Measurements from ENCODE around the gene FBXW11.
A peak's percentile ranks its signal among the peaks of the same experiment; 100 is the strongest.

Gene FBXW11

DNA sequence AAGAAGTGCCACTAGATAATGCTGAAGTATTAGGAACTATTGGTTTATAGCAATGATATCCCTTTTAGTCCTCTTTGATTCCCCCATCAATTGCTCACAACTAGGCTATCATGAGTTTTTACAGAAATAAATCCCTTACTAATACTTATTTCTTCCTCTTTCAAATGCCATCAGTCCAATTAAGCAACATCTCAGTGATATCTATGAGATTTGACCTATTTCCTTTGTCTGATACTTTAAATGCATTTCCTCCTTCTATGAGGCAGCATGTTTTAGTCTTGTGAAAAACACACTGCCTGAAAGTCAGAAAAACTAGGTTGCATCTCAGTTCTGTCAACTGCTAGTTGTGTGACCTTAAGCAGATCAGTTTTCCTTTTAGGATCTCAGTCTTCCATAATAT, 101.6 kb downstream of the FBXW11 start:
- TF ChIP-seq, protein P1, sequence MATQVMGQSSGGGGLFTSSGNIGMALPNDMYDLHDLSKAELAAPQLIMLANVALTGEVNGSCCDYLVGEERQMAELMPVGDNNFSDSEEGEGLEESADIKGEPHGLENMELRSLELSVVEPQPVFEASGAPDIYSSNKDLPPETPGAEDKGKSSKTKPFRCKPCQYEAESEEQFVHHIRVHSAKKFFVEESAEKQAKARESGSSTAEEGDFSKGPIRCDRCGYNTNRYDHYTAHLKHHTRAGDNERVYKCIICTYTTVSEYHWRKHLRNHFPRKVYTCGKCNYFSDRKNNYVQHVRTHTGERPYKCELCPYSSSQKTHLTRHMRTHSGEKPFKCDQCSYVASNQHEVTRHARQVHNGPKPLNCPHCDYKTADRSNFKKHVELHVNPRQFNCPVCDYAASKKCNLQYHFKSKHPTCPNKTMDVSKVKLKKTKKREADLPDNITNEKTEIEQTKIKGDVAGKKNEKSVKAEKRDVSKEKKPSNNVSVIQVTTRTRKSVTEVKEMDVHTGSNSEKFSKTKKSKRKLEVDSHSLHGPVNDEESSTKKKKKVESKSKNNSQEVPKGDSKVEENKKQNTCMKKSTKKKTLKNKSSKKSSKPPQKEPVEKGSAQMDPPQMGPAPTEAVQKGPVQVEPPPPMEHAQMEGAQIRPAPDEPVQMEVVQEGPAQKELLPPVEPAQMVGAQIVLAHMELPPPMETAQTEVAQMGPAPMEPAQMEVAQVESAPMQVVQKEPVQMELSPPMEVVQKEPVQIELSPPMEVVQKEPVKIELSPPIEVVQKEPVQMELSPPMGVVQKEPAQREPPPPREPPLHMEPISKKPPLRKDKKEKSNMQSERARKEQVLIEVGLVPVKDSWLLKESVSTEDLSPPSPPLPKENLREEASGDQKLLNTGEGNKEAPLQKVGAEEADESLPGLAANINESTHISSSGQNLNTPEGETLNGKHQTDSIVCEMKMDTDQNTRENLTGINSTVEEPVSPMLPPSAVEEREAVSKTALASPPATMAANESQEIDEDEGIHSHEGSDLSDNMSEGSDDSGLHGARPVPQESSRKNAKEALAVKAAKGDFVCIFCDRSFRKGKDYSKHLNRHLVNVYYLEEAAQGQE (IDR thresholded peaks at IDR 0.05; ENCODE audit: insufficient replicate concordance, low read depth), result no peak
- no peak for TF ChIP-seq POLR2AphosphoS5 (IDR thresholded peaks at IDR 0.05; ENCODE audit: low read depth)
- TF ChIP-seq GABPA (IDR thresholded peaks at IDR 0.05; ENCODE audit: low read depth), result no peak
- no peak for TF ChIP-seq SPI1 (IDR thresholded peaks at IDR 0.05; ENCODE audit: borderline replicate concordance, low read depth)
- TF ChIP-seq, protein P2, sequence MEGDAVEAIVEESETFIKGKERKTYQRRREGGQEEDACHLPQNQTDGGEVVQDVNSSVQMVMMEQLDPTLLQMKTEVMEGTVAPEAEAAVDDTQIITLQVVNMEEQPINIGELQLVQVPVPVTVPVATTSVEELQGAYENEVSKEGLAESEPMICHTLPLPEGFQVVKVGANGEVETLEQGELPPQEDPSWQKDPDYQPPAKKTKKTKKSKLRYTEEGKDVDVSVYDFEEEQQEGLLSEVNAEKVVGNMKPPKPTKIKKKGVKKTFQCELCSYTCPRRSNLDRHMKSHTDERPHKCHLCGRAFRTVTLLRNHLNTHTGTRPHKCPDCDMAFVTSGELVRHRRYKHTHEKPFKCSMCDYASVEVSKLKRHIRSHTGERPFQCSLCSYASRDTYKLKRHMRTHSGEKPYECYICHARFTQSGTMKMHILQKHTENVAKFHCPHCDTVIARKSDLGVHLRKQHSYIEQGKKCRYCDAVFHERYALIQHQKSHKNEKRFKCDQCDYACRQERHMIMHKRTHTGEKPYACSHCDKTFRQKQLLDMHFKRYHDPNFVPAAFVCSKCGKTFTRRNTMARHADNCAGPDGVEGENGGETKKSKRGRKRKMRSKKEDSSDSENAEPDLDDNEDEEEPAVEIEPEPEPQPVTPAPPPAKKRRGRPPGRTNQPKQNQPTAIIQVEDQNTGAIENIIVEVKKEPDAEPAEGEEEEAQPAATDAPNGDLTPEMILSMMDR (IDR thresholded peaks at IDR 0.05; ENCODE audit: insufficient read depth, low read length), result no peak
- H3K4me3 ChIP-seq (replicated peaks; ENCODE audit: insufficient read depth, low read length), result no peak overlapping the region
- no peak for DNase-seq (ENCODE audit: low read depth in 1 of 2, low spot score in 1 of 2)
- H3K27ac ChIP-seq (replicated peaks), result no peak overlapping the region
- no peaks in the 10 kb centered on the region for H3K27me3 ChIP-seq (ENCODE audit: insufficient read depth, poor library complexity, severe bottlenecking)

DNA sequence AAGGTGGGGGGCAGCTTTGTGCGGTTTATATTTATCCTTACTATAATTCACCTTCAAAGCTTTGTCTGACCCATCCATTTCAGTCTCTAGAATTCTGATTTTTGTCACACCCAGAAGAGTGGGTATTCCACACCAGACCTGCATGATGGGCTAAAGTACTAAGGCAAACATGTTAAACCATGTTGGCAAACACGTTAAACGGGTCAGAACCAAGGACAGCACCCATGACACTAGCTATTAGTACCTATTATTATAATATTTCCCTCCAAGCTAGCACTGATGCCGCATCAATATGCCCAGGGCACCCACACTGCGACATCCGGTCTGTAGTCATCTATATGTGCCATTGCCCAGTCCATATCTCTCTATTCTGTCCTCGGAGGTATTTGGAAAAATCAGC, 104.7 kb downstream of the FBXW11 start:
- TF ChIP-seq, protein P1 (IDR thresholded peaks at IDR 0.05; ENCODE audit: insufficient replicate concordance, low read depth), result peak; percentile 85
- no peak for TF ChIP-seq POLR2AphosphoS5 (IDR thresholded peaks at IDR 0.05; ENCODE audit: low read depth)
- no peak overlapping the region for H3K27ac ChIP-seq (replicated peaks)
- no peak overlapping the region for H3K4me3 ChIP-seq (replicated peaks; ENCODE audit: insufficient read depth, low read length)
- DNase-seq (ENCODE audit: low read depth in 1 of 2, low spot score in 1 of 2), result no peak
- no peaks in the 10 kb centered on the region for H3K27me3 ChIP-seq (ENCODE audit: insufficient read depth, poor library complexity, severe bottlenecking)

DNA sequence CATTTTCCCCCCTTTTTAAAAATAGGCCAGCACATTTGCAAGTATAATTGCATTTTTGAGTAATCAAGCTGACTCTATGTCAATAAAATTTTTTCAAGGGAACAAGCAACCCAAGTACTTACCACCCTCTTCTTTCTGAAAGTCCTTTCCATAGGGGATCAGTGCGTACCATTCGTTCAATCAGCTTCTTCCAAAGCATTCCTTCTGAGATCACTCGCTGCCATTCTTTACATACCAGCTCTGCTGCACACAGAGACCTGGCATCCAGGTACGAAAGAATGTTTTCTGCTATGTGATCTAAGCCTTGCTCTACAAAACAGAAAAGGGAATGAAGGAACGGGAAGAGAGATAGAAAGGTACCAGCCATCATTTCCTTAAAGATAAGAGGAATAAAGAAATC, 106.6 kb downstream of the FBXW11 start:
- TF ChIP-seq, protein P1 (IDR thresholded peaks at IDR 0.05; ENCODE audit: insufficient replicate concordance, low read depth), result no peak
- TF ChIP-seq SPI1 (IDR thresholded peaks at IDR 0.05; ENCODE audit: borderline replicate concordance, low read depth), result no peak
- TF ChIP-seq, protein P2 (IDR thresholded peaks at IDR 0.05; ENCODE audit: insufficient read depth, low read length), result no peak
- TF ChIP-seq GABPA (IDR thresholded peaks at IDR 0.05; ENCODE audit: low read depth), result no peak
- no peak for TF ChIP-seq POLR2AphosphoS5 (IDR thresholded peaks at IDR 0.05; ENCODE audit: low read depth)
- no peak for DNase-seq (ENCODE audit: low read depth in 1 of 2, low spot score in 1 of 2)
- no peak overlapping the region for H3K4me3 ChIP-seq (replicated peaks; ENCODE audit: insufficient read depth, low read length)

DNA sequence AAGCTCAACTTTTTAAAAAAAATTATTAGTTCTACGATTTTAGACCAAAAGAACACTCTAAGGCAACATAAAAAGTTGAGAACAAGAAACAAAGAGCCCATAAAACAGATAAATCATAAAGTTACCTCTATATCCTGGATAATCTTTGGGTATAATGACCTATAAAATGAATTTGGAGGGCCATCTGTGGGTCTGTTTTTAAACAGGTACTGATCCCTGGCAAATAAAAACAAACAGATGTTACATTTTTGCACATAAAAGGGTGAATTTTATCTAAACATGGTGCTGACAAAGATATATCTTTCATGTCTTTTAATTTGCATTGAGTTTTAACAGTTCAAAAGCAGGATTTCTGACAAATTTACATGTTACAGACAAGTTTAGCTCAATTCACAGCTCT, 107.6 kb downstream of the FBXW11 start:
- Histone ChIP-seq H3K27me3 (ENCODE audit: insufficient read depth, poor library complexity, severe bottlenecking) (no peaks in the 10 kb centered on the region), H3K27ac (replicated peaks) (no peak overlapping the region), H3K4me3 (replicated peaks; ENCODE audit: insufficient read depth, low read length) (no peak overlapping the region)
- no peak for DNase-seq (ENCODE audit: low read depth in 1 of 2, low spot score in 1 of 2)
- TF ChIP-seq SPI1 (IDR thresholded peaks at IDR 0.05; ENCODE audit: borderline replicate concordance, low read depth) (no peak), GABPA (IDR thresholded peaks at IDR 0.05; ENCODE audit: low read depth) (no peak), POLR2AphosphoS5 (IDR thresholded peaks at IDR 0.05; ENCODE audit: low read depth) (no peak)
- TF ChIP-seq, protein P1 (IDR thresholded peaks at IDR 0.05; ENCODE audit: insufficient replicate concordance, low read depth), result no peak
- TF ChIP-seq, protein P2 (IDR thresholded peaks at IDR 0.05; ENCODE audit: insufficient read depth, low read length), result no peak

More for the DNA sequence above, 106.6 kb downstream of the FBXW11 start:
- Histone ChIP-seq H3K27ac (replicated peaks) (no peak overlapping the region), H3K27me3 (ENCODE audit: insufficient read depth, poor library complexity, severe bottlenecking) (no peaks in the 10 kb centered on the region)
